Neural cell (in vitro differentiated cells): ENCODE measurements around the gene BLTP2. TPM values are rescaled to one million over a fixed set of nuclear protein-coding genes. Genes with fewer than 3 reads are reported as not detected.

Source experiments
- H2AFZ ChIP-seq: fragments of 200-600, 300-800 bp; sonication (generic), shearing (Covaris generic); 2 replicates; pipeline ENCODE4 v1.6.0; 2014; ENCODE audit warnings: low read depth, mild to moderate bottlenecking, antibody characterized with exemption, low read length, moderate library complexity
- H3F3A ChIP-seq: fragments of 200-600 bp; shearing (Covaris generic); 2 replicates; pipeline ENCODE4 v1.6.1; 2016; ENCODE audit warnings: mild to moderate bottlenecking, moderate library complexity, mixed read lengths, antibody characterized with exemption, low read length; ENCODE audit not compliant: insufficient read depth, poor library complexity, severe bottlenecking
- H3K27ac ChIP-seq: fragments of 200-600, 300-800 bp; sonication (generic), shearing (Covaris generic); 2 replicates; pipeline ENCODE4 v1.5.1; 2014; ENCODE audit warnings: mild to moderate bottlenecking, low read length, moderate library complexity
- H3K27me3 ChIP-seq: fragments of 300-800, 200-600 bp; sonication (generic), shearing (Covaris generic); 2 replicates; pipeline ENCODE4 v1.6.0; 2014; ENCODE audit warnings: mild to moderate bottlenecking, low read depth, low read length, moderate library complexity; ENCODE audit not compliant: insufficient read depth
- H3K36me3 ChIP-seq: fragments of 300-800, 200-600 bp; sonication (generic), shearing (Covaris generic); 2 replicates; pipeline ENCODE4 v1.5.1; 2014; ENCODE audit warnings: mild to moderate bottlenecking, antibody characterized with exemption, low read length, moderate library complexity; ENCODE audit not compliant: insufficient read depth
- H3K4me2 ChIP-seq: fragments of 300-800, 200-600 bp; sonication (generic), shearing (Covaris generic); 2 replicates; pipeline ENCODE4 v1.6.0; 2014; ENCODE audit warnings: mild to moderate bottlenecking, low read length
- H3K4me3 ChIP-seq: fragments of 300-800, 200-600 bp; sonication (generic), shearing (Covaris generic); 2 replicates; pipeline ENCODE4 v1.5.1; 2014; ENCODE audit warnings: mild to moderate bottlenecking, low read length, moderate library complexity
- H3K79me2 ChIP-seq: fragments of 200-600 bp; shearing (Covaris generic); replicated peaks from 2 replicates; pipeline ENCODE4 v1.6.0; 2014; ENCODE audit warnings: mild to moderate bottlenecking, low read length, moderate library complexity; ENCODE audit not compliant: insufficient read depth
- H3K9ac ChIP-seq: fragments of 300-800, 200-600 bp; sonication (generic), shearing (Covaris generic); 2 replicates; pipeline ENCODE4 v1.6.1; 2016; ENCODE audit warnings: mild to moderate bottlenecking, low read length, mixed read lengths
- H3K9me2 ChIP-seq: fragments of 200-600 bp; shearing (Covaris generic); 2 replicates; pipeline ENCODE4 v1.6.1; 2016; ENCODE audit warnings: mild to moderate bottlenecking, low read length, mixed read lengths; ENCODE audit not compliant: insufficient read depth
- H3K9me3 ChIP-seq: fragments of 200-600, 300-800 bp; sonication (generic), shearing (Covaris generic); 2 replicates; pipeline ENCODE4 v1.6.1; 2016; ENCODE audit warnings: mild to moderate bottlenecking, mixed run types, low read length, moderate library complexity, mixed read lengths
- H4K20me1 ChIP-seq: fragments of 200-600 bp; shearing (Covaris generic); 2 replicates; pipeline ENCODE4 v1.6.1; 2016; ENCODE audit warnings: mild to moderate bottlenecking, mixed run types; ENCODE audit not compliant: insufficient read depth
- EP300 ChIP-seq: fragments of 450-650 bp; conservative IDR thresholded peaks from 2 replicates; pipeline ENCODE4 v1.6.1; 2014; ENCODE audit warnings: antibody characterized with exemption, mild to moderate bottlenecking, moderate library complexity; ENCODE audit not compliant: poor library complexity, severe bottlenecking
- EZH2 ChIP-seq: fragments of 200-600, 300-800 bp; shearing (Covaris generic), sonication (generic); IDR thresholded peaks from 2 replicates; pipeline ENCODE4 v1.6.1; 2014; ENCODE audit warnings: antibody characterized with exemption, low read length, borderline replicate concordance, mild to moderate bottlenecking; ENCODE audit not compliant: insufficient read depth, poor library complexity, severe bottlenecking
- MXI1 ChIP-seq: fragments of 450-650 bp; conservative IDR thresholded peaks from 2 replicates; pipeline ENCODE4 v1.6.1; 2014; ENCODE audit warnings: antibody characterized with exemption, mild to moderate bottlenecking; ENCODE audit not compliant: poor library complexity, severe bottlenecking
- POLR2AphosphoS5 ChIP-seq: IDR thresholded peaks from 2 replicates; pipeline ENCODE4 v1.6.1; 2012
- RAD21 ChIP-seq: fragments of 450-650 bp; conservative IDR thresholded peaks from 2 replicates; pipeline ENCODE4 v1.6.1; 2014; ENCODE audit warnings: antibody characterized with exemption, mild to moderate bottlenecking, moderate library complexity
- SMC3 ChIP-seq: fragments of 450-650 bp; conservative IDR thresholded peaks from 2 replicates; pipeline ENCODE4 v1.6.1; 2014; ENCODE audit warnings: antibody characterized with exemption, mild to moderate bottlenecking, moderate library complexity; ENCODE audit not compliant: poor library complexity
- TAF1 ChIP-seq: IDR thresholded peaks from 2 replicates; pipeline ENCODE4 v1.6.1; 2012; ENCODE audit warnings: low read depth
- polyA plus RNA-seq: library from polyadenylated mRNA; depleted of rRNA; stranded (reverse); fragments of >200 nt; gene quantifications from 2 replicates; pipeline ENCODE4 v1.2.3, GENCODE V29; 2014
- TF ChIP-seq, protein P1 (sequence below): IDR thresholded peaks from 2 replicates; pipeline ENCODE4 v1.6.1; 2012; ENCODE audit warnings: borderline replicate concordance
- TF ChIP-seq, protein P2 (sequence below): fragments of 450-650 bp; IDR thresholded peaks from 2 replicates; pipeline ENCODE4 v1.5.1; 2014; ENCODE audit warnings: antibody characterized with exemption, mild to moderate bottlenecking, moderate library complexity; ENCODE audit not compliant: poor library complexity, severe bottlenecking

BLTP2 gene
- polyA plus RNA-seq, 1 donor from 2014 or later, result 54.4 TPM

DNA sequence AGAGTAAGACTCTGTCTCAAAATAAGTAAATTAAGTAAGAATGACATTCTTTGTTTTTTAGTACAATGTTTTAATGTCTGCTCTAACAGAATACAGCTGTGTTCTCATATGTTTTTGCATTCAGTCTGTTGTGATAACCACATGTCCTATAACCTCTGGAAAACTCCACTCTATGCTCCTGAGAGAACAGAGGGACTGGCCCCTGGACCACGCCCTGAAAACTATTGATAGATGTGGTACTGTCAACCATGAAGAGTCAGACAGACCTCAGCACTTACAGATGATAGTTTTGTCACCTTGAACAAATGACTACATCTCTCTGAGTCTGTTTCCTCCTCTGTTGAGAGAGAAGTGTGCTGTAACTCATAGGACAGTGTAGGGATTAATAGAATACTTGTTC is 25.0 kb upstream of the BLTP2 start:
- H2AFZ ChIP-seq, result no peak overlapping the region
- H3K36me3 ChIP-seq, result peaks cover 7% of the 10 kb centered on the region
- no peaks in the 10 kb centered on the region for H3K9me2 ChIP-seq
- peaks cover 2% of the 10 kb centered on the region for H4K20me1 ChIP-seq
- no peaks in the 10 kb centered on the region for H3F3A ChIP-seq
- no peaks in the 10 kb centered on the region for H3K27me3 ChIP-seq
- H3K4me3 ChIP-seq, result no peak overlapping the region
- peaks cover 25% of the 10 kb centered on the region for H3K79me2 ChIP-seq
- H3K9me3 ChIP-seq, result no peaks in the 10 kb centered on the region
- no peak overlapping the region for H3K9ac ChIP-seq
- no peak overlapping the region for H3K4me2 ChIP-seq
- H3K27ac ChIP-seq, result no peak overlapping the region
- TF ChIP-seq MXI1 (no peak), EZH2 (no peak), EP300 (no peak), POLR2AphosphoS5 (no peak), RAD21 (no peak), TAF1 (no peak), SMC3 (no peak)
- TF ChIP-seq, protein P1, sequence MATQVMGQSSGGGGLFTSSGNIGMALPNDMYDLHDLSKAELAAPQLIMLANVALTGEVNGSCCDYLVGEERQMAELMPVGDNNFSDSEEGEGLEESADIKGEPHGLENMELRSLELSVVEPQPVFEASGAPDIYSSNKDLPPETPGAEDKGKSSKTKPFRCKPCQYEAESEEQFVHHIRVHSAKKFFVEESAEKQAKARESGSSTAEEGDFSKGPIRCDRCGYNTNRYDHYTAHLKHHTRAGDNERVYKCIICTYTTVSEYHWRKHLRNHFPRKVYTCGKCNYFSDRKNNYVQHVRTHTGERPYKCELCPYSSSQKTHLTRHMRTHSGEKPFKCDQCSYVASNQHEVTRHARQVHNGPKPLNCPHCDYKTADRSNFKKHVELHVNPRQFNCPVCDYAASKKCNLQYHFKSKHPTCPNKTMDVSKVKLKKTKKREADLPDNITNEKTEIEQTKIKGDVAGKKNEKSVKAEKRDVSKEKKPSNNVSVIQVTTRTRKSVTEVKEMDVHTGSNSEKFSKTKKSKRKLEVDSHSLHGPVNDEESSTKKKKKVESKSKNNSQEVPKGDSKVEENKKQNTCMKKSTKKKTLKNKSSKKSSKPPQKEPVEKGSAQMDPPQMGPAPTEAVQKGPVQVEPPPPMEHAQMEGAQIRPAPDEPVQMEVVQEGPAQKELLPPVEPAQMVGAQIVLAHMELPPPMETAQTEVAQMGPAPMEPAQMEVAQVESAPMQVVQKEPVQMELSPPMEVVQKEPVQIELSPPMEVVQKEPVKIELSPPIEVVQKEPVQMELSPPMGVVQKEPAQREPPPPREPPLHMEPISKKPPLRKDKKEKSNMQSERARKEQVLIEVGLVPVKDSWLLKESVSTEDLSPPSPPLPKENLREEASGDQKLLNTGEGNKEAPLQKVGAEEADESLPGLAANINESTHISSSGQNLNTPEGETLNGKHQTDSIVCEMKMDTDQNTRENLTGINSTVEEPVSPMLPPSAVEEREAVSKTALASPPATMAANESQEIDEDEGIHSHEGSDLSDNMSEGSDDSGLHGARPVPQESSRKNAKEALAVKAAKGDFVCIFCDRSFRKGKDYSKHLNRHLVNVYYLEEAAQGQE, result no peak
- TF ChIP-seq, protein P2, sequence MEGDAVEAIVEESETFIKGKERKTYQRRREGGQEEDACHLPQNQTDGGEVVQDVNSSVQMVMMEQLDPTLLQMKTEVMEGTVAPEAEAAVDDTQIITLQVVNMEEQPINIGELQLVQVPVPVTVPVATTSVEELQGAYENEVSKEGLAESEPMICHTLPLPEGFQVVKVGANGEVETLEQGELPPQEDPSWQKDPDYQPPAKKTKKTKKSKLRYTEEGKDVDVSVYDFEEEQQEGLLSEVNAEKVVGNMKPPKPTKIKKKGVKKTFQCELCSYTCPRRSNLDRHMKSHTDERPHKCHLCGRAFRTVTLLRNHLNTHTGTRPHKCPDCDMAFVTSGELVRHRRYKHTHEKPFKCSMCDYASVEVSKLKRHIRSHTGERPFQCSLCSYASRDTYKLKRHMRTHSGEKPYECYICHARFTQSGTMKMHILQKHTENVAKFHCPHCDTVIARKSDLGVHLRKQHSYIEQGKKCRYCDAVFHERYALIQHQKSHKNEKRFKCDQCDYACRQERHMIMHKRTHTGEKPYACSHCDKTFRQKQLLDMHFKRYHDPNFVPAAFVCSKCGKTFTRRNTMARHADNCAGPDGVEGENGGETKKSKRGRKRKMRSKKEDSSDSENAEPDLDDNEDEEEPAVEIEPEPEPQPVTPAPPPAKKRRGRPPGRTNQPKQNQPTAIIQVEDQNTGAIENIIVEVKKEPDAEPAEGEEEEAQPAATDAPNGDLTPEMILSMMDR, result no peak

DNA sequence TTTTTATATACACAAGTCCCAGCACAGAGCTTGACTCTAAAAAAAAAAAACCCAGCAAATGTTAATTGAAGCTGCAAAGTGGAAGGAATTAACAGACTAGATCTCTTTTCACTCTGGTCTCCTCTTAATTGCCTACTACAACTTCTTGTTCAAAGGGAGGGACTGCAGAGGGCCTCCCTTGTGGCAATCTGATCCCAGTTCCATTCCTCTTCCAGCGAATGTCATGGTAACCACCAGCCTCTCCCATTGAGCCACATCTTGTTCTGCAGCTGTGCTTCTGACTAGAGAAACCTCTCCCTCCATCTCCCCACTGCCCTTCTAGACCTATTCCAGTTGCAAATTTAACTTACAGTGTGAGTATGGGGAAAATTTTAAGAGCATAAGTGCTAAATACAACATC is 22.9 kb upstream of the BLTP2 start:
- Histone ChIP-seq H3K27ac (no peak overlapping the region), H3K27me3 (no peaks in the 10 kb centered on the region), H3K79me2 (peaks cover 46% of the 10 kb centered on the region), H3K9me2 (no peaks in the 10 kb centered on the region), H3K36me3 (peaks cover 11% of the 10 kb centered on the region), H3K9me3 (no peaks in the 10 kb centered on the region), H2AFZ (no peak overlapping the region), H3K4me2 (no peak overlapping the region), H3F3A (no peaks in the 10 kb centered on the region), H3K4me3 (no peak overlapping the region), H4K20me1 (peaks cover 4% of the 10 kb centered on the region), H3K9ac (no peak overlapping the region)
- TF ChIP-seq TAF1 (no peak), MXI1 (no peak), EZH2 (no peak), RAD21 (no peak), EP300 (no peak), POLR2AphosphoS5 (no peak), SMC3 (no peak)
- TF ChIP-seq, protein P2, result no peak
- TF ChIP-seq, protein P1, result no peak
